A549 (cell line): ENCODE data around the gene PRH1. TPM values are rescaled to one million over a fixed set of nuclear protein-coding genes. Genes with fewer than 3 reads are reported as not detected.

Source experiments
- ATAC-seq, 2 experiments: fragments of 200-7000 bp in 1 of 2; fragments of >200 bp in 1 of 2; cut with Nextera tagmentation in 1 of 2; cut with Tn5 transposase in 1 of 2; 3 replicates each; pipeline versions ENCODE4 v1.8.0 to v1.9.1; 2018 to 2020; ENCODE audit warnings: mild to moderate bottlenecking in 1 of 2, moderate library complexity in 1 of 2
- CTCF ChIA-PET: fragments of 300-600 bp; sonication (Branson Sonifier 250); formaldehyde crosslinking; extraction: SDS; loops from one replicate; lab custom pipeline; 2021; ENCODE audit warnings: antibody characterized with exemption, inconsistent platforms; lab: Yijun Ruan, JAX
- POLR2A ChIA-PET: fragments of 350-600 bp; formaldehyde crosslinking; extraction: SDS; loops from one replicate; lab custom pipeline; 2021; ENCODE audit warnings: antibody characterized with exemption, inconsistent platforms; lab: Yijun Ruan, JAX
- DNase-seq, 2 experiments: peaks; one replicate each; pipeline versions ENCODE4 v3.0.0 to v3.0.0-alpha.2; 2011 to 2016; ENCODE audit warnings: low read depth in 1 of 2, low spot score in 1 of 2
- FAIRE-seq: peaks from 2 replicates; lab custom pipeline; 2011; peaks lifted over from hg19 to GRCh38; lab: Jason Lieb, UNC
- H3K27ac ChIP-seq, 2 experiments: fragments of >200 bp; sonication (Bioruptor Twin); formaldehyde crosslinking; 3 replicates each; pipeline ENCODE4 v1.5.1; 2016 to 2017
- H3K4me1 ChIP-seq: fragments of >200 bp; sonication (Bioruptor Twin); formaldehyde crosslinking; 3 replicates; pipeline ENCODE4 v1.6.1; 2016
- H3K4me2 ChIP-seq: fragments of >200 bp; sonication (Bioruptor Twin); formaldehyde crosslinking; 3 replicates; pipeline ENCODE4 v1.6.1; 2016
- H3K4me3 ChIP-seq: fragments of >200 bp; sonication (Bioruptor Twin); formaldehyde crosslinking; 3 replicates; pipeline ENCODE4 v1.5.1; 2016
- H3K9me3 ChIP-seq: fragments of >200 bp; sonication (Bioruptor Twin); formaldehyde crosslinking; 3 replicates; pipeline ENCODE4 v1.6.1; 2016
- BHLHE40 ChIP-seq: IDR thresholded peaks from 2 replicates; pipeline ENCODE4 v1.6.1; 2012; ENCODE audit warnings: low read depth, low read length, inconsistent platforms
- CHD4 ChIP-seq: fragments of 200-600 bp; sonication (generic); IDR thresholded peaks from 2 replicates; pipeline ENCODE4 v1.6.1; 2016; ENCODE audit warnings: antibody characterized with exemption, mild to moderate bottlenecking, borderline replicate concordance
- EHMT2 ChIP-seq: fragments of 200-600 bp; sonication (generic); IDR thresholded peaks from 2 replicates; pipeline ENCODE4 v1.6.1; 2016; ENCODE audit warnings: antibody characterized with exemption, low read depth, mild to moderate bottlenecking, moderate library complexity
- ELK1 ChIP-seq: fragments of 150-350 bp; IDR thresholded peaks from 2 replicates; pipeline ENCODE4 v1.6.1; 2014; ENCODE audit warnings: low read depth, mild to moderate bottlenecking, low read length
- EP300 ChIP-seq, 2 experiments: fragments of >200 bp; sonication (Bioruptor Twin); formaldehyde crosslinking; IDR thresholded peaks; 2 replicates in 1 of 2; 3 replicates in 1 of 2; pipeline ENCODE4 v1.6.1; 2016 to 2017
- FOSB ChIP-seq: fragments of 250-450 bp; sonication (Bioruptor Pico); IDR thresholded peaks from 2 replicates; pipeline ENCODE4 v1.5.0; 2020; ENCODE audit warnings: mild to moderate bottlenecking, moderate library complexity
- HDAC2 ChIP-seq: fragments of 200-600 bp; sonication (generic); IDR thresholded peaks from 2 replicates; pipeline ENCODE4 v1.6.1; 2016
- KDM5A ChIP-seq: fragments of 200-600 bp; sonication (generic); IDR thresholded peaks from 2 replicates; pipeline ENCODE4 v1.6.1; 2016; ENCODE audit warnings: antibody characterized with exemption, mild to moderate bottlenecking
- MAX ChIP-seq: IDR thresholded peaks from 2 replicates; pipeline ENCODE4 v1.6.1; 2012
- MAZ ChIP-seq: fragments of 150-350 bp; IDR thresholded peaks from 2 replicates; pipeline ENCODE4 v1.6.1; 2014; ENCODE audit warnings: antibody characterized with exemption, low read depth, low read length, borderline replicate concordance
- NPAS2 ChIP-seq: fragments of 250-450 bp; sonication (Bioruptor Pico); IDR thresholded peaks from 2 replicates; pipeline ENCODE4 v1.8.0; 2022; ENCODE audit warnings: mild to moderate bottlenecking, moderate library complexity, borderline replicate concordance
- PHF8 ChIP-seq: fragments of 200-600 bp; sonication (generic); IDR thresholded peaks from 2 replicates; pipeline ENCODE4 v1.6.1; 2016; ENCODE audit warnings: low read depth, mild to moderate bottlenecking, antibody characterized with exemption, moderate library complexity, borderline replicate concordance
- RARB ChIP-seq: fragments of 250-450 bp; sonication (Bioruptor Pico); IDR thresholded peaks from 2 replicates; pipeline ENCODE4 v1.8.0; 2021; ENCODE audit warnings: mild to moderate bottlenecking, moderate library complexity
- RCOR1 ChIP-seq: fragments of 150-350 bp; IDR thresholded peaks from 2 replicates; pipeline ENCODE4 v1.6.1; 2014; ENCODE audit warnings: antibody characterized with exemption, low read length, low read depth
- REST ChIP-seq: fragments of 200-600 bp; sonication (generic); IDR thresholded peaks from 2 replicates; pipeline ENCODE4 v1.6.1; 2016; ENCODE audit warnings: antibody characterized with exemption, mild to moderate bottlenecking, moderate library complexity
- RNF2 ChIP-seq: fragments of 200-600 bp; sonication (generic); IDR thresholded peaks from 2 replicates; pipeline ENCODE4 v1.6.1; 2016; ENCODE audit warnings: low read depth, mild to moderate bottlenecking, antibody characterized with exemption, moderate library complexity, borderline replicate concordance
- SREBF2 ChIP-seq: fragments of 450-650 bp; IDR thresholded peaks from 2 replicates; pipeline ENCODE4 v1.6.1; 2014; ENCODE audit warnings: mild to moderate bottlenecking, moderate library complexity
- TP53 ChIP-seq: fragments of 250-450 bp; sonication (Bioruptor Pico); IDR thresholded peaks from 2 replicates; pipeline ENCODE4 v1.5.0; 2021; ENCODE audit warnings: mild to moderate bottlenecking, moderate library complexity
- ZC3H11A ChIP-seq: fragments of 450-650 bp; IDR thresholded peaks from 2 replicates; pipeline ENCODE4 v1.6.1; 2014; ENCODE audit warnings: antibody characterized with exemption, mild to moderate bottlenecking
- ZNF302 ChIP-seq: fragments of 250-450 bp; sonication (Bioruptor Pico); IDR thresholded peaks from 2 replicates; pipeline ENCODE4 v1.9.0; 2021; ENCODE audit warnings: inconsistent platforms, mild to moderate bottlenecking, moderate library complexity
- WGBS: methylation state at CpG from one replicate; pipeline ENCODE4 v1.1.6; 2017; ENCODE audit errors: missing lambda C conversion rate; 5-methylcytosine and 5-hydroxymethylcytosine counted together
- polyA plus RNA-seq, 4 experiments: library from polyadenylated mRNA; depleted of rRNA in 3 of 4; stranded (reverse); fragments of >200 nt; fragmentation: RNase III in 1 of 4; extraction: RNeasy Plus Mini Kit Qiagen cat#74134 plus additional on column Dnase treatment in 1 of 4; gene quantifications; 2 replicates in 3 of 4; 3 replicates in 1 of 4; pipeline ENCODE4 v1.2.3, GENCODE V29; 2011 to 2017

Gene PRH1
- polyA plus RNA-seq, 2 of the 4 experiments (the other 2 are of a cell fraction), result 4.3 to 6.7 TPM

- ChIA-PET CTCF (no interaction called here), POLR2A (no interaction called here)
- H3K9me3 ChIP-seq, result peaks cover 33% of the 10 kb centered on the region; the same call in 2 of the 3 replicates
- ATAC-seq (no peak), DNase-seq (no peak), FAIRE-seq (no peak)
- H3K27ac ChIP-seq, result no peak overlapping the region
- no peaks in the 10 kb centered on the region for H3K4me1 ChIP-seq
- no peak overlapping the region for H3K4me3 ChIP-seq
- H3K4me2 ChIP-seq, result no peak overlapping the region
- no peak for TF ChIP-seq MAZ
- TF ChIP-seq RCOR1, result no peak
- no peak for TF ChIP-seq MAX
- no peak for TF ChIP-seq HDAC2
- no peak for TF ChIP-seq NPAS2 (CRISPR knock-in tag)
- TF ChIP-seq ZC3H11A, result no peak
- no peak for TF ChIP-seq TP53 (CRISPR knock-in tag)
- 100% methylated on average over 1 of the region's 1 CpG for WGBS
Measured at GRCh38 chr12:10900530-10900929, 16.5 kb upstream of the PRH1 start.

GRCh38 chr12:10896854-10897253 is 12.8 kb upstream of the PRH1 start:
- Histone ChIP-seq H3K9me3 (0 out of 3 replicates have a peak, but pooled peaks cover 4% of the 10 kb centered on the region), H3K27ac (no peak overlapping the region), H3K4me2 (no peak overlapping the region), H3K4me1 (no peaks in the 10 kb centered on the region), H3K4me3 (no peak overlapping the region)
- CTCF ChIA-PET, result no interaction called here
- POLR2A ChIA-PET, result no interaction called here
- ATAC-seq (no peak), DNase-seq (no peak), FAIRE-seq (no peak)
- no peak for TF ChIP-seq RARB (CRISPR knock-in tag)
- 94% methylated on average over 5 of the region's 5 CpGs for WGBS

- Histone ChIP-seq H3K4me1 (no peaks in the 10 kb centered on the region), H3K4me3 (no peak overlapping the region), H3K27ac (no peak overlapping the region)
- WGBS, result 64% methylated on average over 2 of the region's 2 CpGs
- CTCF ChIA-PET, result no interaction called here
- peak; percentile 13 for FAIRE-seq
- TF ChIP-seq ZNF302 (CRISPR knock-in tag) (no peak), ELK1 (no peak), RNF2 (no peak), PHF8 (no peak)
- TF ChIP-seq, all 56 proteins: peak for 0
- Histone ChIP-seq H3K9me3 (no peaks in the 10 kb centered on the region), H3K4me2 (no peak overlapping the region)
- POLR2A ChIA-PET, result no interaction called here
- DNase-seq (no peak), ATAC-seq (no peak)
Measured at GRCh38 chr12:10891937-10892336, 7.9 kb upstream of the PRH1 start.

- CTCF ChIA-PET, result no interaction called here
- POLR2A ChIA-PET, result no interaction called here
- Histone ChIP-seq H3K4me3 (no peak overlapping the region), H3K4me2 (no peak overlapping the region), H3K4me1 (no peaks in the 10 kb centered on the region), H3K9me3 (no peaks in the 10 kb centered on the region), H3K27ac (no peak overlapping the region)
- FAIRE-seq, result no peak
- no peak for ATAC-seq
- DNase-seq, result no peak
- TF ChIP-seq REST (no peak), EHMT2 (no peak), FOSB (no peak), KDM5A (no peak), EP300 (IDR thresholded peaks at IDR 0.05) (no peak), ZNF302 (CRISPR knock-in tag) (no peak), CHD4 (no peak), BHLHE40 (no peak), SREBF2 (no peak), MAZ (no peak)
Measured at GRCh38 chr12:10889226-10889625, 5.2 kb upstream of the PRH1 start.
